NCI-H524 (cell line): ENCODE measurements around the gene SLC4A7.
A peak's percentile ranks its signal among the peaks of the same experiment; 100 is the strongest.
"Not testable (repeated sequence)": the region's sequence is repeated elsewhere in the genome, so short reads cannot be mapped to it uniquely, and the experiment has no call there.

Experiments
- DNase-seq, 2 experiments: peaks; one replicate each; lab custom pipeline; 2025; lab: John Stamatoyannopoulos, UW

The SLC4A7 gene

DNA sequence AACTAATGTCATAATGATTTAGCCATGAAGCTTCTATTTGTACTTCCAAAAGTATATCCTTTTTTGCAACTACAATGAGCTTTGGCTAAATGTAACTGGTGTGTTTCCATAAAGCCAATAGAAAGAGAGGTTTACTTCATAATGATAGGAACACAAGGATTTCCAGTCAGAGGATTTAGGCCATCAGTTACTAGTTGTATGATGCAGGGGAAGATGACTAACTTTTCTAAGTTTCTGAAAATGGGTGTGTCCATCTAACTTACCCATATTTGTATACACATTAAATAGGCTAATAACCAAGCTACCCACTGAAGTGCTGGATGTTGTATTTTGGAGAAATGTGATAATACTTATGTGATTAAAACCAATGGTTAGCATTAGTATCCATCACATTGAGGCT is 55.7 kb downstream of the SLC4A7 start:
- DNase-seq: no peak

DNA sequence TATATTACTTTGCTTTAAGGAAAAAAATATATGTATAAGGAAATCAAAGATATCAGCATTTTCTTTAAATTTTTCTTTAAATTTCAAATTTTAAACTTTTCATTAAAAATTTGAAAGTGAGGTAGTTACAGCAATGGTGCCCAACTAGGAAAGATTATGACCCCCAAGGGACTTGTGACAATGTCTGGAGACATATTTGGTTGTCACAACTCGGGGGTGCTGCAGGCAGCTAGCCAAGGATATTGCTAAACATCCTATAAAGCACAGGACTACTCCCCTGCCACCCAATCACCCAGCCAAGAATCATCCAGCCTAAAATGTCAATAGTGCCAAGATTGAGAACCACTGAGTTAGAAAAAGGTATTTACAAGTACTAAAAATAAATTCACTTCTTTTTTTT is 57.3 kb downstream of the SLC4A7 start:
- DNase-seq: no peak

DNA sequence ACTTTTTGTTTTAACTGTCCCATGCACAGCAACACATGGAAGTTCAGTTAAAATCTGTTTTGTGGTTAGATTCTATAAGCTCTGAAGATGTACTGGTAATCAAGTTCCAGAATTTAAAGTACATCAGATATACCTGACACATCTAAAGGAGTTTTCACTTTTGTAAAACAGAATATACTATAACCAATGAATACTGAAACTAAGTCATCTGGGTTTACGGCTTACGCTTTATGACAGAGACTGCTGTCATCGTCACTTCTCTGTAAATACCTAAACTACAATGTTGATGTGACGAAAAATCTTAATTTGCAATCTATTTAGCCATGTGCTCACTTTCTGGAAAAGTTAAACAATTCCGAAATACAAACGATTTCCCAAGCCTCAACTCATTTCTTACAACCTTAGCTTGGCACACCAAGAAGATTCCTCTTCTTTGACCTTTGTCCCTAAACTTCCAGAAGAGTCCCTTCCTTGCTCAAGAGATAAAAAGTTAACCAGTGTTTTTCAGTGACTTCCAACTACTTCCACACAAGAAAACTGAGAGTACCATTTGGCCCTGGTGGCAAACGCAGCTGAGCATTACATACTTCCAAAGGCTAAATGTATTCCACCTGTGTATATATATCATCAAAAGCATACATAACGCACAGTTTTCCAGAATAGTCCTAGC is 58.2 kb downstream of the SLC4A7 start:
- DNase-seq: no peak

DNA sequence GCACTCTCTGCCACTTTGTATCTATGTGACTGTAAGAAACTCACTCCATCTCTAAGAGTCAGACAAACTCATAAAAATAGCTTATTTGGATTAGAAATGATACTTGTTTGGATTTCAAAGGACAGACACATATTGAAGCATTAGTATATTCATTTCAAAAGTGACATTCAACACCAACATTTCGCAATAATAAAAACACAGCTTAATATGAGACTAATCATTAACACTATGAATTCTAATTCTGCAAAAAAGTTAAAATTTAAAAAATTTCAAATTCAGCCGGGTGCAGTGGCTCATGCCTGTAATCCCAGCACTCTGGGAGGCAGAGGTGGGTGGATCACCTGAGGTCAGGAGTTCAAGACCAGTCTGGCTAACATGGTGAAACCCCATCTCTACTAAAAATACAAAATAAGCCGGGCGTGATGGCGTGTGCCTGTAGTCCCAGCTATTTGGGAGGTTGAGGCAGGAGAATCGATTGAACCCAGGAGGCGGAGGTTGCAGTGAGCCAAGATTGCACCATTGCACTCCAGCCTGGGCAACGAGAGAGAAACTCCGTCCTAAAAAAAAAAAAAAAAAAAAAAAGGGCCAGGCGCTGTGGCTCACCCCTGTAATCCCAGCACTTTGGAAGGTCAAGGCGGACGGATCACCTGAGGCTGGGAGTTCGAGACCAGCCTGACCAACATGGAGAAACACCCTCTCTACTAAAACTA is 59.2 kb downstream of the SLC4A7 start:
- not testable (repeated sequence) for DNase-seq

DNA sequence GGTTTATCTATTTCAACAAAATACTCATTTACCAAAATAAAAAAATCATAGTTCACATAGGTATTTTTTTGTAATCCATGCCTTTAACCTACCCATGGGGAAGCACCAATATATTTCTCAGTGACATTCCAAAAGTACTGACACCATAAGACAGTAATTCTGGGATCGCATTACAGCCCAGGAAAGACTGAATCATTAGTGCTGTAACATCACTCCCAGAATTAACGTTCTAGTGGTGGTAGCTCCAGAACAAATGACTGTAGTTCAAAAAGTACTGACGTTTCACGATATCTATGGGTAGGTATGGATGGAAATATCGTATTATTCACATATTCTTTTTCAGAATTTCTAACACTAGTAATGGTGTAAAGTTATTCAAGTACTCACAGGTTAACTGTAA is 60.7 kb downstream of the SLC4A7 start:
- DNase-seq: no peak

DNA sequence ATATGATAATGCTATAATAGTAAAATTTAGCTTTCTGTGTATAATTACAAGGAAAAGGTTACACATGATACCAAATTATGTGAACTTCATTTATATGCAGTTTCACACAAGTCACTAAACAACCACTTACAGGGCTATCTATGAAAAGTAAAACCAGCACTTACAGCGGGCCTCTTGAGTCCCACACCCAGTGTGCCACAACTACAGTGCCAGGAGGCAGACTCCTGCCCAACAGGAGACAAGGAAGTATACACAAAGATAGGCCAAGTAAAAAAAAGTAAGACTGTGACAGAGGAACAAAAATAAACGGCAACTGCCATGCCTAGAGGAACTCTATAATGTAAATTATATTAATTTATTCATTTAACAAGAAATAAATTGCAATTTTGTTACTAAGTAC is 61.6 kb downstream of the SLC4A7 start:
- DNase-seq: no peak

DNA sequence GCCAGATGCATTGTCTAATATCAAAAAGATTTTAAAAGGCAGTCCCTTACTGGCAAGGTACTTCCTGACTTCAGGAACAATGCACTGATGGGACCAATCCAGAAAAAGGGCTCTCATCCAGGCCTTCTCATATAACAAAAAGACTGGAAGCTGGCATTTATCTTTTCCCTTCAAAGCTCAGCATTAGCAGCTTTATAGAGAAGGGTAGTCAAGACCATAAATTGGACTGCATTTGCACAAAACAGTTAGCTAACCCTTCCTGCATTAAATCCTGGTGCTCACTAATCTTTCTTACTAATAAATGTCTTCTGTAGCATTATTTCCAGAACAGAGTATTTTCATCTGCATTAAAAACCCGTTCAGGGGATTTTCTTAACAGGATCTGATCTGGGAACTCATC is 69.0 kb downstream of the SLC4A7 start:
- DNase-seq: no peak

DNA sequence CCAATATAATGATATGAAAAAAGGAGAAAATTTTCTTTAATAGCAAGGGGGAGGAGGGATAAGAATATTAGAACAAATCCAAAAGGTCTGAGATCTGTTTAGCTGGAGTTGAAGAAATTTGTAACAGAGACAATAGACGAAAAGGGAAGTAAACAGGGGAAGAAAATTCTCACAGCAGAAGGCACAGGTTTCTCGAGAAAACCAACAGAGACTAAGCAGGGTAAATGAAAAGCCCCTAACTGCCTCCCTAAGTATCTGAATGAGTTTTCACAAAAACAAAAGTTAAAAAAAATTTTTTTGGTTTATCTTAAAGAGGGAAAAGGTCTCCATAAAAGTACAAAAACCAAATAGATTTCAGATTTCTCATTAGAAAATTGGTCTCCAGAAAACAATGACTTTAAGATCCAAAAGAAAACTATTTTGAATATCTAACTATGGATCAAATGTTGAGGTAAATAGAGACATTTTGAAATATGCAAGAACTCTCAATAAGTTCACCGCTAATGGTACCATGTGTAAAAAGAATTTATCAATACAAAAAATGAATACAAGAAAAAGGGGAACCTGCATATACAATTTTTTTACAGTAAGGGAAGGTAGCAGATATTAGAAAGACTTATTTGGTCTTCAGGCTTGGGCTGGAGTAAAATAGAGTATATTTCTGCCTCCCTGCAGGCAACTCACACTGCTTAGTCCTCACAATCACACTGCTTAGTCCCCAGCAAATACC is 91.1 kb downstream of the SLC4A7 start:
- DNase-seq: no peak

GRCh38 chr3:27392414-27392813 is 91.8 kb downstream of the SLC4A7 start:
- DNase-seq: not testable (repeated sequence)

DNA sequence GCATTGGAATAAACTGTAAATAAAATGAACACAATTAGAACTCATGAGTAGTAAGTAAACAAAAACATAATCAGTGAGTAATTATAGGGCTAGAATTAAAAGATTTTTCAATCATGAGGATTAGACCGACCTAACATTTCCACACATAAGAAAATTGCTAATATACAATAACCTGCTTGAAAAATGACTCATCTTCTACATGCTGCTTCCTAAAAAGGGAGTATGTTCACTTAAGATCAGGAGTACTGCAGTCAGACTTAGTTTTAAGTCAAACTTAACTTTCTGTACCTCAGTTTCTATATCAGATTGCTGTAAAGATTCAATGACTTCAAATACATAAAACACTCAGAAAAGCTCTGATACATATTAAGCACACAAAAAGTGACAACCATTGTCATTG is 92.4 kb downstream of the SLC4A7 start:
- DNase-seq: no peak

DNA sequence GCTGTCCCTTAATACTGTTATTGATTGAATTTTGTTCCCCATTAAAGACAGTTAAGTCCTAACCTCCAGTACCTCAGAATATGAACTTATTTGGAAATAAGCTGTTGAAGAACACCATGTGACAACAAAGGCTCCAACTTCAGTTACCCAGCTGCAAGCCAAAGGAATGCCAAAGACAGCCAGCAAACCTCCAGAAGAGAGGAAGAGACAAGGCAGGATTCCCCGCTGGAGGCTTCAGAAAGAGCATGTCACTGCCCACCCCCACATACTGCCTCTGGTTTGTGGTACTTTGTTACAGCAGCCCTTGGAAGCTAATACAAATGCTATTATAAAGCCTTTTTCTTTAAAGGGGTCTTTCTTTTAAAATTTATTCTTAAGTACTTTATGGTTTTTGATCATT is 96.6 kb downstream of the SLC4A7 start:
- DNase-seq: no peak

GRCh38 chr3:27385504-27385903 is 98.7 kb downstream of the SLC4A7 start:
- DNase-seq: no peak

DNA sequence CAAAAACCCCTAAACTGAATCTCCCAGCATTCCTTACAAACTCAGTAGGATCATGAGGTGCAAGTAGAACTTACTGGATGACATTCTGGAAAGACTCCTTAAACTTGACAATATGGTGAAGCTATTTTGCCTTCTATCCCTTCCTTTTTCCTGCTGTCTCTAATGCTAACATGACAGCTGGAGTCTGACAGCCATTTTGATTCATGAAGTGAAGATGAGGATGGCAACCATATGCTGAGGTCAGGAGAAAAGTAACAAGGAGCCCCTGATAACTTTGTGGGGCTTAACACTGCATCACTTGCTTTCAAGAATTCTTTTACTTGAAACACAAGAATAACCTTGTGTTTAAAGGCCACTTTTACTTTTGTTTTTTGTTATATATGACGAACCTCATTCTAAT is 100.0 kb downstream of the SLC4A7 start:
- DNase-seq: peak in 1 of 2 experiments; percentile 31

DNA sequence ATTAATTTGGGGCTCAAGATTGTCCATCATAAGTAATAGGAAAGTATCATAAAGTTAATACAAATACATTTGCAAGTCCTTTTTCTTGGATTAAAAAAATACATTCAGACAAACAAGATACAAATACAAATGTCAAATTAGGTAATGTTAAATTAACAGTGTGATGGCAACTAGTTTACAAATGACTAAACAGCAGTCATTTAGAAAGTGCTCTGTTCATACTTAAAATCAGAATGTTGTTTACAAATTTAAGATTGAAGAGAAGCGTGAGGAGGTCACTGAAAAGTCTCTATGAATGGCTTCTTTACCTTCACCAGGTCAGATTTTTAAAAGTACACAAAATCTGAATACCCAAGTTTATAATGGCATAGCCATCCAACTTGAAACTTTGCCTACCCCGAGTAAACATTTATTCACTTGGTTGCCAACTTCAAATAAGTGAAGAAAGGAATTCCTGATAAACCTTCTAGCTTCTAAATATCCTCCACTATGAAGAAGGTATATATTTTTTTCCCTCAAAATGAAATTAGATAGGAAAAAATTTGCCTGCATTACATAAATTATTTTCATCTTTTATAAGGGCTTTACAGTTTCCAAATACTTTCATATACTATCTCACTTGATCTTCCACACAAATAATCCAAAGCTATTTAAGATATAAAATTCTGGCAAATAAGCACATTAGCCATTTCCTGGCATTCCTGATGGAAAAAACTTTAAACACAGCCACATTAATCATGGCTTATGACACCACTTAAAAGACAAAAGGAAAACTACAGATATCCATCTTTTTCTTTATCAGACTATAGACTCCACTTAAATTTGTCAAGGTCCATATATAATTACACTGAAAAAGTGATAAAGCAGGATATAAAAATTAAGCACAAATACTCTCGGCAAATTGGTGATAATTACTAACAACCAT is 103.5 kb downstream of the SLC4A7 start:
- no peak for DNase-seq

DNA sequence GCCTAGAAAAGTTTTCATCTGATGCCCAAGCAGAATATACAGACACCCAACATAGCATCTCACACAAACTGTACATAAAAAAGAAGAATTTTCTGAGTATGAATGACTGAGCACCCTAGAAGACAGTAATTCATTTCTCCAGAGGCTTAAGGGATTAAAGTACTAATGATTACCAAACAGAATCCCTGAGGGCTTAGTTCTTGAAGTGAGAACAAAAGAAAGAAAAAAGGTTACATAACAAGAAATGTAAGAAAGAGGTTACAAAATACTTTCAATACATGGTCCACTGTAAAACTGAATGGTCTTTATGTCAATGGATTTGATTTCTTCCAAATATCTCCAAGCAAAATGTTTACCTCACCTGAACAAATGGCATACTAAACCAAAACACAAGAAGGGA is 105.9 kb downstream of the SLC4A7 start:
- DNase-seq: no peak

- DNase-seq: no peak
Measured at GRCh38 chr3:27376109-27376772, 107.9 kb downstream of the SLC4A7 start.

- DNase-seq: peak; percentile 72 to 88
Measured at GRCh38 chr3:27368831-27369607, 115.2 kb downstream of the SLC4A7 start, which contains the start of gene NEK10. Gene NEK10 (minus strand): TSS chr3:27369383. CDS start chr3:27352882, 16,501 bp downstream.

- DNase-seq: no peak
Measured at GRCh38 chr3:27366062-27366591, 118.1 kb downstream of the SLC4A7 start.

- peak in 1 of 2 experiments; percentile 37 for DNase-seq
Measured at GRCh38 chr3:27360113-27361078, 123.8 kb downstream of the SLC4A7 start.
